ENCODE measurements around the gene ARAP2. TPM values are rescaled to one million over a fixed set of nuclear protein-coding genes. Genes with fewer than 3 reads are reported as not detected.

The ARAP2 gene
- total RNA-seq, 1 experiment from 2014 or later = 12.0 TPM

- no peaks in the 10 kb centered on the region for H3K27me3 Mint-ChIP-seq (ENCODE audit: insufficient read depth, unreplicated experiment)
- no peaks in the 10 kb centered on the region for H3K4me1 Mint-ChIP-seq (ENCODE audit: insufficient read depth, unreplicated experiment)
- H3K4me3 Mint-ChIP-seq (ENCODE audit: unreplicated experiment) = no peak overlapping the region
- no peaks in the 10 kb centered on the region for H3K9me3 Mint-ChIP-seq (ENCODE audit: unreplicated experiment)
- H3K36me3 Mint-ChIP-seq (ENCODE audit: insufficient read depth, unreplicated experiment) = no peaks in the 10 kb centered on the region
- no TSS peak for BruUV-seq (replicated peaks)
- CTCF ChIA-PET = interaction anchor here (0.6 kb wide), 1 partner anchor 277 kb away, joined by 3 read pairs; no protein-coding TSS in a partner anchor
- no peak overlapping the region for H3K27ac Mint-ChIP-seq (ENCODE audit: low read depth, unreplicated experiment)
- intact Hi-C loops (cut with micrococcal nuclease) = no loop called here
- POLR2A ChIA-PET = no interaction called here
- TF ChIP-seq CTCF (IDR thresholded peaks at IDR 0.05; ENCODE audit: unreplicated experiment) = no peak
- DNase-seq (ENCODE audit: unreplicated experiment) = no peak
Measured at GRCh38 chr4:36099509-36099908, 144.8 kb downstream of the ARAP2 start.

DNA sequence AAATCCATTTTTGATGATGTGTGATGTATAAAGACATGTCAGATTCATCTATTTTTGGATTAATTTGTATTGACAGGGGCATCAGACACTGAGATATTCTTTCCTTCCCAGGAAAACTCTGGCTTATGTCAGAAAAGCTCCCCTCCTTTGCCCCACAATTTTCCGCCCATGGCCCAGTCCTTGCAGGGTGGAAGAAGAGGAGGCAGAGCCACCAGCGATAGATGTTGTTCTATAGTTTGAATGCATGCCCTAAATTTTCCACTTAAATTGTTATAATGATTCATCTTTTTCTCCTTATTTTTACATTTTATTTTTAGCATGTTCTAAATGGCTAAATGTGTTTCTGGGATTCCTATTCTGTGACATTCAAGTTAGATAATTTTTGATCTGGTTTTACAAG is 149.3 kb downstream of the ARAP2 start:
- BruUV-seq (replicated peaks) = no TSS peak
- no peak overlapping the region for H3K27ac Mint-ChIP-seq (ENCODE audit: low read depth, unreplicated experiment)
- ChIA-PET POLR2A (no interaction called here), CTCF (no interaction called here)
- intact Hi-C loops (cut with micrococcal nuclease) = no loop called here
- H3K27me3 Mint-ChIP-seq (ENCODE audit: insufficient read depth, unreplicated experiment) = no peaks in the 10 kb centered on the region
- H3K9me3 Mint-ChIP-seq (ENCODE audit: unreplicated experiment) = no peaks in the 10 kb centered on the region
- no peak overlapping the region for H3K4me3 Mint-ChIP-seq (ENCODE audit: unreplicated experiment)
- no peak for DNase-seq (ENCODE audit: unreplicated experiment)
- no peaks in the 10 kb centered on the region for H3K4me1 Mint-ChIP-seq (ENCODE audit: insufficient read depth, unreplicated experiment)
- H3K36me3 Mint-ChIP-seq (ENCODE audit: insufficient read depth, unreplicated experiment) = peaks cover 7% of the 10 kb centered on the region
- TF ChIP-seq CTCF (IDR thresholded peaks at IDR 0.05; ENCODE audit: unreplicated experiment) = no peak

- no peak for DNase-seq (ENCODE audit: unreplicated experiment)
- Mint-ChIP-seq H3K36me3 (ENCODE audit: insufficient read depth, unreplicated experiment) (peaks cover 8% of the 10 kb centered on the region), H3K4me3 (ENCODE audit: unreplicated experiment) (no peak overlapping the region), H3K4me1 (ENCODE audit: insufficient read depth, unreplicated experiment) (no peaks in the 10 kb centered on the region), H3K27me3 (ENCODE audit: insufficient read depth, unreplicated experiment) (no peaks in the 10 kb centered on the region), H3K9me3 (ENCODE audit: unreplicated experiment) (no peaks in the 10 kb centered on the region), H3K27ac (ENCODE audit: low read depth, unreplicated experiment) (no peak overlapping the region)
- BruUV-seq (replicated peaks) = no TSS peak
- ChIA-PET CTCF (interaction anchor here (0.6 kb wide), 1 partner anchor 1267 kb away, joined by 4 read pairs; no protein-coding TSS in a partner anchor), POLR2A (no interaction called here)
- no peak for TF ChIP-seq CTCF (IDR thresholded peaks at IDR 0.05; ENCODE audit: unreplicated experiment)
- intact Hi-C loops (cut with micrococcal nuclease) = no loop called here
Measured at GRCh38 chr4:36091997-36092396, 152.3 kb downstream of the ARAP2 start.

DNA sequence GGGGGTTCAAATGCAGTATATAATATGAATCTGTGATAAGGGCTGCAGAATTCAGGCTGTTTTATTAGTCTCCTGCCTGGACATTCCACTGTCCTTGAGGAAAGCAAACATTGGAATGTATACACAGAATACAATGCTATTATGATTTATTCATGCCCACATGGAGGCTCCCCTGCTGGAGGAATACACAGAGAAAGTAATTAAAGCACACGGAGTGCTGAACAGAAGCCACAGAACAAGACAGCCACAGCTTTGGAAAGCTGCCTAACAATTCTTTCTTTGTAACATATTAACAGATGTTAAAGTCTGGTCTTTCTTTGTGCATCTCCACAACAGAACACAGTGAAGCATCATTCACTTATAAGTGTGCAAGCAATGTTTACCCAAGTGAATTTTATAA is 155.8 kb downstream of the ARAP2 start:
- POLR2A ChIA-PET = interaction anchor here (0.6 kb wide), 1 partner anchor 199 kb away, joined by 3 read pairs; no protein-coding TSS in a partner anchor
- CTCF ChIA-PET = no interaction called here
- no peak for TF ChIP-seq CTCF (IDR thresholded peaks at IDR 0.05; ENCODE audit: unreplicated experiment)
- H3K36me3 Mint-ChIP-seq (ENCODE audit: insufficient read depth, unreplicated experiment) = peaks cover 14% of the 10 kb centered on the region
- no peak overlapping the region for H3K4me3 Mint-ChIP-seq (ENCODE audit: unreplicated experiment)
- H3K27ac Mint-ChIP-seq (ENCODE audit: low read depth, unreplicated experiment) = no peak overlapping the region
- no peaks in the 10 kb centered on the region for H3K27me3 Mint-ChIP-seq (ENCODE audit: insufficient read depth, unreplicated experiment)
- no peak for DNase-seq (ENCODE audit: unreplicated experiment)
- no peaks in the 10 kb centered on the region for H3K9me3 Mint-ChIP-seq (ENCODE audit: unreplicated experiment)
- intact Hi-C loops (cut with micrococcal nuclease) = no loop called here
- no peaks in the 10 kb centered on the region for H3K4me1 Mint-ChIP-seq (ENCODE audit: insufficient read depth, unreplicated experiment)
- BruUV-seq (replicated peaks) = no TSS peak

Data from MCF 10A (cell line).